OCI-LY7 (cell line): Measurements from ENCODE around the gene MVB12B.
"Not testable (repeated sequence)": the region's sequence is repeated elsewhere in the genome, so short reads cannot be mapped to it uniquely, and the experiment has no call there.

ENCODE experiments used
- EZH2phosphoT487 ChIP-seq: fragments of 200-600 bp; sonication (generic); IDR thresholded peaks from 2 replicates; pipeline ENCODE4 v1.6.1; 2018; ENCODE audit warnings: low read depth, borderline replicate concordance, mild to moderate bottlenecking, mixed run types, antibody characterized with exemption, low read length, moderate library complexity, mixed read lengths
- TF ChIP-seq, protein P1 (sequence below): fragments of 200-600 bp; sonication (generic); conservative IDR thresholded peaks from 2 replicates; pipeline ENCODE4 v1.5.1; 2014; ENCODE audit warnings: mild to moderate bottlenecking, antibody characterized with exemption, low read length, moderate library complexity, mixed read lengths

DNA sequence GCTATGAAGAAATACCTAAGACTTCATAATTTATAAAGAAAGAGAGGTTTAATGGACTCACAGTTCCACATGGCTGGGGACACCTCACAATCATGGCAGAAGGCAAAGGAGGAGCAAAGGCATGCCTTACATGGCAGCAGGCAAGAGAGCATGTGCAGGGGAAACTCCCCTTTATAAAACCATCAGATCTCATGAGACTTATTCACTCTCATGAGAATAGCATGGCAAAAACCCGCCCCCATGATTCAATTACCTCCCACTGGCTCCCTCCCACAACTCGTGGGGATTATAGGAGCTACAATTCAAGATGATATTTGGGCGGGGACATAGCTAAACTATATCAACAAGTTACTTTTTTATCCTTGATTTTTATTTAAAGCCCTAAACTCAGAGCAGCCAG is 150.8 kb downstream of the MVB12B start:
- TF ChIP-seq, protein P1, sequence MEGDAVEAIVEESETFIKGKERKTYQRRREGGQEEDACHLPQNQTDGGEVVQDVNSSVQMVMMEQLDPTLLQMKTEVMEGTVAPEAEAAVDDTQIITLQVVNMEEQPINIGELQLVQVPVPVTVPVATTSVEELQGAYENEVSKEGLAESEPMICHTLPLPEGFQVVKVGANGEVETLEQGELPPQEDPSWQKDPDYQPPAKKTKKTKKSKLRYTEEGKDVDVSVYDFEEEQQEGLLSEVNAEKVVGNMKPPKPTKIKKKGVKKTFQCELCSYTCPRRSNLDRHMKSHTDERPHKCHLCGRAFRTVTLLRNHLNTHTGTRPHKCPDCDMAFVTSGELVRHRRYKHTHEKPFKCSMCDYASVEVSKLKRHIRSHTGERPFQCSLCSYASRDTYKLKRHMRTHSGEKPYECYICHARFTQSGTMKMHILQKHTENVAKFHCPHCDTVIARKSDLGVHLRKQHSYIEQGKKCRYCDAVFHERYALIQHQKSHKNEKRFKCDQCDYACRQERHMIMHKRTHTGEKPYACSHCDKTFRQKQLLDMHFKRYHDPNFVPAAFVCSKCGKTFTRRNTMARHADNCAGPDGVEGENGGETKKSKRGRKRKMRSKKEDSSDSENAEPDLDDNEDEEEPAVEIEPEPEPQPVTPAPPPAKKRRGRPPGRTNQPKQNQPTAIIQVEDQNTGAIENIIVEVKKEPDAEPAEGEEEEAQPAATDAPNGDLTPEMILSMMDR, result not testable (repeated sequence)
- TF ChIP-seq EZH2phosphoT487, result not testable (repeated sequence)
